ENCODE results near the gene EXOSC1. TPM values are rescaled to one million over a fixed set of nuclear protein-coding genes. Genes with fewer than 3 reads are reported as not detected.

Gene EXOSC1, protein sequence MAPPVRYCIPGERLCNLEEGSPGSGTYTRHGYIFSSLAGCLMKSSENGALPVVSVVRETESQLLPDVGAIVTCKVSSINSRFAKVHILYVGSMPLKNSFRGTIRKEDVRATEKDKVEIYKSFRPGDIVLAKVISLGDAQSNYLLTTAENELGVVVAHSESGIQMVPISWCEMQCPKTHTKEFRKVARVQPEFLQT
- total RNA-seq (2022), result 56.5 and 62.3 TPM in 2 replicates
- percentile 78 among the genes with signal in this experiment for Bru-seq, nascent RNA
- percentile 79 among the genes with signal in this experiment for BruChase-seq, experiment 1, labeled RNA remaining after a 6-hour chase
- BruChase-seq, experiment 2, labeled RNA remaining after a 2-hour chase, result percentile 82 among the genes with signal in this experiment
- long read RNA-seq, transcript EXOSC1-204 (8 exons, 923 nt), result major isoform, 82 of 116 reads
- long read RNA-seq, partial matches to known transcripts, result 3 of 116 reads
- long read RNA-seq, other reads (novel, unspliced or antisense), result 29 of 116 reads

- peaks cover 25% of the 10 kb centered on the region for H3K4me1 Mint-ChIP-seq (ENCODE audit: insufficient read depth, unreplicated experiment)
- POLR2A ChIA-PET, result interaction anchor here (0.6 to 3.7 kb wide), 12 partner anchors 10 to 291 kb away, joined by 3 to 34 read pairs (median 4); partner anchors contain the start of genes AVPI1, RRP12 and ZFYVE27
- H3K9me3 Mint-ChIP-seq (ENCODE audit: unreplicated experiment), result no peaks in the 10 kb centered on the region
- CTCF ChIA-PET, result interaction anchor here (0.5 to 2.1 kb wide), 5 partner anchors 18 to 113 kb away, joined by 3 to 9 read pairs (median 3); no protein-coding TSS in a partner anchor
- H3K27ac Mint-ChIP-seq (ENCODE audit: low read depth, unreplicated experiment), result peak within 1 kb of the TSS; percentile 74
- DNase-seq (ENCODE audit: unreplicated experiment), result peak; percentile 97
- no peak for TF ChIP-seq CTCF (IDR thresholded peaks at IDR 0.05; ENCODE audit: unreplicated experiment)
- intact Hi-C loops (cut with micrococcal nuclease), result loop anchor here (1.0 to 10.0 kb wide), 2 partner anchors 39 to 49 kb away; partner anchors contain the start of genes MMS19 and UBTD1
- H3K27me3 Mint-ChIP-seq (ENCODE audit: insufficient read depth, unreplicated experiment), result no peaks in the 10 kb centered on the region
- H3K36me3 Mint-ChIP-seq (ENCODE audit: insufficient read depth, unreplicated experiment), result peaks cover 33% of the 10 kb centered on the region
- TSS peak; percentile 64 for BruUV-seq (replicated peaks)
- H3K4me3 Mint-ChIP-seq (ENCODE audit: unreplicated experiment), result peak within 1 kb of the TSS; percentile 99
Measured at GRCh38 chr10:97445722-97446639, at the start of gene EXOSC1, which contains the start of gene ZDHHC16. EXOSC1 (minus strand) TSS chr10:97446006; CDS start chr10:97445985, 21 bp downstream. ZDHHC16 (plus strand) TSS chr10:97446175; CDS start chr10:97451676, 5,501 bp downstream.

- H3K27ac Mint-ChIP-seq (ENCODE audit: low read depth, unreplicated experiment), result peak overlapping the region; percentile 18
- intact Hi-C loops (cut with micrococcal nuclease), result loop anchor here (10.0 kb wide), 1 partner anchor 50 kb away; the partner anchor contains the start of genes EXOSC1 and ZDHHC16
- H3K36me3 Mint-ChIP-seq (ENCODE audit: insufficient read depth, unreplicated experiment), result peaks cover 12% of the 10 kb centered on the region
- peak overlapping the region; percentile 51 for H3K4me3 Mint-ChIP-seq (ENCODE audit: unreplicated experiment)
- TF ChIP-seq CTCF (IDR thresholded peaks at IDR 0.05; ENCODE audit: unreplicated experiment), result no peak
- no peaks in the 10 kb centered on the region for H3K9me3 Mint-ChIP-seq (ENCODE audit: unreplicated experiment)
- ChIA-PET CTCF (interaction anchor here (0.6 to 2.3 kb wide), 10 partner anchors 14 to 117 kb away, joined by 3 to 10 read pairs (median 4); partner anchors contain the start of gene HOGA1), POLR2A (interaction anchor here (0.7 to 1.7 kb wide), 9 partner anchors 14 to 90 kb away, joined by 3 to 7 read pairs (median 3); partner anchors contain the start of gene HOGA1)
- no peaks in the 10 kb centered on the region for H3K27me3 Mint-ChIP-seq (ENCODE audit: insufficient read depth, unreplicated experiment)
- no TSS peak for BruUV-seq (replicated peaks)
- no peak for DNase-seq (ENCODE audit: unreplicated experiment)
- peaks cover 22% of the 10 kb centered on the region for H3K4me1 Mint-ChIP-seq (ENCODE audit: insufficient read depth, unreplicated experiment)
Measured at GRCh38 chr10:97494863-97495506, 49.2 kb upstream of the EXOSC1 start.

DNA sequence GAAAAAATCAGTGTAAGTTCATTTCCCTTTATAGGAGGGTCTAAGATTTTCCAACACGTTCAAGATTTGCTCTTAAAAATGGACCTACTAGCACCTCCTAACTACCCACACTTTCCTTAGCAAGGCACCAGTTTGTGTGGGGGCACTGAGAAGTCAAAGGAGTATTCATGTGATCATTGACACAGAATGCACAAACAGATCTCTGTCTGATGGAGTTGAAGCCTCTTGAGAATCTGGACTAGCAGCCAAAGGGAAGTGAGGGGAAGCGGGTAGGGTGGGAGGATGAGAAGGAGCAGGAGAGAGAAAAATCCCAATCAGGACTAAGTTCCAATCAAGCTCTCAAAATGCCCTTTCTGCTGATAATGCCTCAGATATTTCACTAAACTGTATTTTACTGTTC, 48.3 kb upstream of the EXOSC1 start:
- CTCF ChIA-PET, result interaction anchor here (0.6 to 2.3 kb wide), 9 partner anchors 13 to 118 kb away, joined by 3 to 10 read pairs (median 4); no protein-coding TSS in a partner anchor
- no peak for TF ChIP-seq CTCF (IDR thresholded peaks at IDR 0.05; ENCODE audit: unreplicated experiment)

More for the DNA sequence above, 48.3 kb upstream of the EXOSC1 start:
- BruUV-seq (replicated peaks), result no TSS peak
- intact Hi-C loops (cut with micrococcal nuclease), result loop anchor here (10.0 kb wide), 1 partner anchor 49 kb away; the partner anchor contains the start of genes EXOSC1 and ZDHHC16
- peaks cover 14% of the 10 kb centered on the region for H3K36me3 Mint-ChIP-seq (ENCODE audit: insufficient read depth, unreplicated experiment)
- POLR2A ChIA-PET, result interaction anchor here (0.6 to 1.7 kb wide), 4 partner anchors 13 to 90 kb away, joined by 3 to 7 read pairs (median 4); partner anchors contain the start of gene HOGA1
- H3K4me3 Mint-ChIP-seq (ENCODE audit: unreplicated experiment), result no peak overlapping the region
- no peak overlapping the region for H3K27ac Mint-ChIP-seq (ENCODE audit: low read depth, unreplicated experiment)
- no peak for DNase-seq (ENCODE audit: unreplicated experiment)
- no peaks in the 10 kb centered on the region for H3K9me3 Mint-ChIP-seq (ENCODE audit: unreplicated experiment)
- peaks cover 22% of the 10 kb centered on the region for H3K4me1 Mint-ChIP-seq (ENCODE audit: insufficient read depth, unreplicated experiment)
- H3K27me3 Mint-ChIP-seq (ENCODE audit: insufficient read depth, unreplicated experiment), result no peaks in the 10 kb centered on the region
